ENCODE results near the gene HAGHL.
"Not testable (repeated sequence)": the region's sequence is repeated elsewhere in the genome, so short reads cannot be mapped to it uniquely, and the experiment has no call there.

The HAGHL gene

DNA sequence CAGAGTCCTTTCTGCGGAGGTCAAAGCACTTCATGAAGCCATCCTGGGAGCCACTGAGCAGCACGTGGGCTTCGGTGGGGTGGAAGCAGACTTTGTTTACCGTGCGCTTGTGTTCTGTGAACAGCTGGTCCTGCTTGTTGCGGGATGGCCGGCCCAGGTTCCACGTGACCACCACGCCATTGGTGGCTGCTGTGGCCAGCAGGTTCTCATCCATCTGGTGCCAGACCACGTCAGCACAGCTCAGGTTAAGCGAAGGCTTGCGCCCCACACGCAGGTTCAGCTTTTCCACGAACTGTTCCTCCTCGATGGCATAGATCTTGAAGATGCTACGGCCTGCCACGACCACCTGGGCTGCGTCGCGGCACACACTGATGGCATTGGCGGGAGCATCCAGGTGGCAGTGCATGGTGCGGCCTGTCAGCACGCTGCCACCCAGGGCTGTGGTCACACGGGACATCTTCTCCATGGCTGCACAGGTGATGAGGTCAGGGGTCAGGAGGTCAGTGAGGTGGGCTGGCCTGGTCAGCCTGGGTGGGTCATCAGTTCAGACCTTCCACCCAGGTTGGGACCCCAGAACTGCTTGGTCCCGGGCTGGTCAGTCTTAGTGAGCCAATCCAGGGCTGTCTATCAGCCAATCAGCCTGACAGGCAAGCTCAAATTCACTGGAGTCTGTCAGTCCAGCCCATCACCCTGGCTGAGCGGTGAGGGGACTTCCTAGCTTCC, 37.6 kb upstream of the HAGHL start:
- DNase-seq: no peak

DNA sequence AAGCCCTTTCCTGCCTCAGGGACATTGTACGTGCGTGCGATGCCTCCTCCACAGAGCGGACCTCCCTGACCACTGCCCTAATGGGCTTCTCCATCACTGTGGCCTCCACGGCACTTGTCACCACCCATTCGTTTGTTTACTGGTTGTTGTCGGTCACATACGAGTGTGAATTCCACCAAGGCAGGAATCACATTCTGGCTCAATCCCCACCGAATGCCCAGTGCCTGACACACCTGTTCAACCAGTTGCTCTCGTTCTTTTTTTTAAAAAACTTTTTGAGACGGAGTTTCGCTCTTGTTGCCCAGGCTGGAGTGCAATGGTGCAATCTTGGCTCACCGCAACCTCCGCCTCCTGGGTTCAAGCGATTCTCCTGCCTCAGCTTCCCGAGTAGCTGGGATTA, 35.7 kb upstream of the HAGHL start:
- not testable (repeated sequence) for DNase-seq

DNA sequence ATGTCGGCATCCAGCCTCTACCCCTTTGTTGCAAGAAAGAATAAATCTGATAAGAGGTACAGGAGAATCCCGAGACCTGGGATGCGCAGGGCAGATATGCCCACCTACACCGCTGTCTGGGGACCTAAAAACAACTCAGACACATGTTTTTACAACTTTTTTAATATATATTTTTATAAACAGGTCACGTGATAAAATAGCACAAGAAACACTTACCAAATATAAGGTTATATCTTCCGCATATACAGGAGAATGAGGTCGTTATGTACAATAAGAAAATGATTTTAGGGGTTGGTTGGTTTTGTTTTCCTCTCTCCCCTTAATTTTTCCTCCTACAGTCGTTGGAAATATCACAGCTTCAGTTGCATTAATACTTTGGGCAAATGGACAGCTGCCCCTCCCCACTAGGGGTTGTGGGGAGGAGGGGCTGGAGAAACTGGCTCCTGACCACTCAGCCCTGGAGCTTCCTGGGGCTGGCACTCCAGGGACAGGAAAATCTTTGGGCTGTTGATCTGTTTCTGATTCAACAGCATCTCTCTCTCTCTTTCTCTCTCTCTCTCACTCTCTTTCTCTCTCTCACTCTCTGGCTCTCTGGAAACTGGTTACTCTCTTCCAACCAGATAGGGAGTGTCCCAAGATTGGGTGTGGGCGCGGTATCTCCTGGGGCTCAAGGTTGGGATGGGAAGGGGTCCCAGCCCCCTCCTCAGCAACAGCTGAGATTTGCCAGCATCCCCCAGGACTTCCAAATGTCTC, 34.4 kb upstream of the HAGHL start:
- no peak for DNase-seq

DNA sequence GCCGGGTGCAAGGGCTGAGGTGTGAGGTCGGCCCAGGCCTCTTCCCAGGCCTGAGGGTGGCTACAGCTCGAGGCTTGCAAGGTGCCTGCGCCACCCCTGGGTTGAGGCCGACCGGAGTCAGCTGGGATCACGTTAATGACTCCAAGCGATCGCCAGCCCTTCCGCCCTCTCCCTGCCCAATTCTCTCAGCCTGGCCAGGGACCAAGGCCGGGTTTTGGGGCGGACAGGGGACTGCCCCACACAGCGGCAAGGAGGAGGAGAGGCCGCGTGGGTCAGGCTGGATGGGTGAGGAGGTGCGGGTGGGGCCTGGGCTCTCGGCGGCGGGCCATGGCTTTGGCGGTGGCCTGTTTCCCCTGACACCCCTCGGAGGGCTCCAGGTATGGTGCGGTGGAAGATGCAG, 33.5 kb upstream of the HAGHL start:
- no peak for DNase-seq

DNA sequence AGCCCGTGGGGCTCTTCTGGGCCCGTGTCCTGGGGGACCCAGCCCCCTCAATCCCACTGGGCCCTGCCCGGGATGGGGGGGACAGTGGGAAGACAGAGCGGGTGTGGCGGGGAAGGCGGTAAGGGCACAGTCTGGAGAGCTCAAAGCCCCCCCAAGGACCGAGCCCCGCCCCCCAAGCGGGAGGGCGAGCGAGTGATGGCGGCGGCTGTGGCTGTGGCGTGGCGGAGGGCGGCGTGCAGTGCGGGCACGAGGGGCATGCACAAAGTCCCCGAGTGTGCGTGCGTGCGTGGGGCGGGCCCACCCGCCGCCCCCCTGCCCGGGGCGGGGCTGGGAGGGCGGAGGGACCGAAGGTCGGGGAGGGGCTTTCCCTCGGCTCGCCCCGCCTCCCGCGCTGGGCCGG, 33.1 kb upstream of the HAGHL start:
- no peak for DNase-seq

DNA sequence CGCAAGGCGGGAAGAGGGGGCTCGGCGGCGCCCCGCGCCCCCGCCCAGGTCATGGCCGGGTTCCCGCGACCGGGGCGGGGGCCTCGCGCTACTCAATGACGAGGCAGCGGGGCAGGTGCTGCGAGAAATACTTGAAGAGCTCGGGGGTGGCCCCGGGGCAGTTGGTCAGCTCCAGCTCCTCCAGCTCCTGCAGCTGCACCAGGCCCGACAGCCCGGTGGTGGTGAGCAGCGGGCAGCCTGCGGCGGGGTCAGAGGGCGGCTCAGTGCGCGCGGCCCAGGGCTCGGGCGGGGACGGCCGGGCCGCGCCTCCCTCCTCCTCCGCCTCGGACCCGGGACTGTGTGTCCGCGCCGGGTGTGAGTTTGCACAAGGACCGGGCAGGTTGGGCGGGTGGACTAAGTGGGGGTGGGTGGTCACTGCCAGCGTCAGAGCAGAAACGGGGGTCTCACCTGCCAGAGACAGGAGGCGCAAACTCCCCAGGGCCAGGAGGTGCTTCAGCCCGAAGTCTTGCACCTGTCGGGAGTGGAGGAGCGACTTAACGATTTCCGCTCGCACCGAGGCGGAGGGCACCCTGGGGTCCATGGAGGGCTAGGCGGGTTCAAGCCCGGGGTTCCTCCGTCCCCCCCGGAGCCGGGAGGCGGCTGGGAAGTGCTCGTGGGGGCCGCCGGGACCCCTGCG, 32.6 kb upstream of the HAGHL start:
- no peak for DNase-seq

DNA sequence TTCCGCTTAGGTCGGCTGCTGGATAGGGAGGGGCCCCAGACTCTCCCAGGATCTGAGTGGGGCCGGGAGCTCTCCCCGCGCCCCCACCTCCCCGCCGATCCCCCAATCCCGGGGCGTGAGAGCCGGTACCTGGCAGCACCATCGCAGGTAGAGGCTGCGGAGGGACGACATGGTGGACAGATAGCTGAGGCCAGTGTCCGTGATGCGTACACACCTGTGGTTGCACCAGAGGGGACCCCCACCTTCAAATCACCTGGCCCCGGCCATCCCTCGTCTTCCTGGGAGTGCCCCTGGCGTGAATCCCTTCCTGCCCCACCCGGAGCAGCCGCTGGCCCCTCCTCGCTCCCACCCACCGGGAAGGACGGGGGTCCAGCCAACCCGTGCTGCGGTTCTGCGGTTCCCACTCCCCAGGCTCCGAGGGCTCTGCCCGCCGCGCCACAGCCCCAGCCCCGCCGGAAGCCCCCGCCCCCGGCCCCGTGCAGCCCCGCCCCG, 32.0 kb upstream of the HAGHL start:
- DNase-seq: no peak

DNA sequence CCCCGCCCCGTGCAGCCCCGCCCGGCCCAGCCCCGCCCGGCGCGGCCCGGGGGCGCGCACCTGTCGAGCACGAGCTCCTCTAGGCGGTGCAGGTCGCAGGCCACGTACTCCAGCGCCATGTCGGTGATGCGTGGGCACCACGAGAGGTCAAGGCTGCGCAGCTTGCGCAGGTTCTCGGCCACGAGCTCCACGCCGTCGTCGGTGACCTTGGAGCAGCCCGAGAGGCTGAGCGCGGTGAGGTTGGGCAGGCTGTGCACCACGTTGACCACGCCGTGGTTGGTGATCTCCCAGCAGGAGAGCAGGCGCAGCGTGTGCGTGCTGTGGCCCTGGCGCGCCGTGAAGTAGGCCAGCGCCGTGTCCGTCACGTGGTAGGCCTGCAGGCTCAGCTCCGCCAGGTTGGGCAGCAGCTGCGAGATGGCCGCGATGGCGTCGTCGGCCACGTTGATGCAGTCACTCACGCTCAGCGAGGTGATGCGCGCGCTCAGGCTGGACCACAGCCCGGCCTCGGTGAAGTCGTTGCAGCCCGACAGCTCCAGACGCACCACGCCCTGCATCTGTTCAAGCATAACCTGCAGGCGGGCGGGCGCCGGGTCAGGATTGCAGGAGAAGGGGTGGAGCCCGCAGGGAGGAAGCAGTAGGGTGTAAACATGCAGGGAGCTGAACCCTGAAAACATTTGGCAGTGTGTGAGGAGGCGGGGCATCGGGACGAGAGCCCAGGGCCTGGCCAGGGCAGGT, 31.4 kb upstream of the HAGHL start:
- no peak for DNase-seq

DNA sequence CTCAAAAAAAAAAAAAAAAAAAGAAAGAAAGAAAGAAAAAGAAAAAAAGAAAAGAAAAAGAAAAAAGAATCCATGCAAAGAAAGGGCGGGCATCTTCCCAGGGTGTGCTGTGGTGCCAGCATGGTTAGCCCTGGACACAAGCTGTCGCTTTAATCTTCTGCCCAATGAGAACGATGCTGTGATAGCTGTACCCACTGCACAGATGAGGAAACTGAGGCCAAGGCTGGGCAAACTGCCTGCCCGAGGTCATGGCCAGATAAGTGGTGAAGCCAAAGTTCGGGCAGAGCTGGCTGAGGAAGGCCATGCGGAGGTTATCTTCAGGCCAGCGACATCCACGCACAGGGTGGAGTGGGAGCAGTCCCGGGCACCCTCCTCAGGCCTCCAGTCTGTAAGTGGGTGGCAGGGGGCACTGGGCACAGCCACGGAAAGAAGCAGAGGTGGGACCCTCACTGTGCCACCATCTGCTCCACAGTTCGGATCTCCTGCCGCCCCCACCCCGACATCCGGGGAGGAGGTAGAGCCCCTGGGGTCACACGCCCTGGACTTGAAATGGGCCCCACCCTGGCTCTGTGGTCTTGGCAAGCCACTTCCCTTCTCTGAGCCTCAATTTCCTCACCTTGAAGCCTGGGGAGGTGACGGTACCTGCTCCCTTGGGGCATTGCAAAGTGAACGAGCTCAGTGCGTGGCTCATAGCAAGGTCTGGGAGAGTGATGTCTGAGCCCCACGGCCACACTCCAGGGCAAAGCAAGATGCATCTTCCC, 27.8 kb upstream of the HAGHL start:
- DNase-seq: no peak

DNA sequence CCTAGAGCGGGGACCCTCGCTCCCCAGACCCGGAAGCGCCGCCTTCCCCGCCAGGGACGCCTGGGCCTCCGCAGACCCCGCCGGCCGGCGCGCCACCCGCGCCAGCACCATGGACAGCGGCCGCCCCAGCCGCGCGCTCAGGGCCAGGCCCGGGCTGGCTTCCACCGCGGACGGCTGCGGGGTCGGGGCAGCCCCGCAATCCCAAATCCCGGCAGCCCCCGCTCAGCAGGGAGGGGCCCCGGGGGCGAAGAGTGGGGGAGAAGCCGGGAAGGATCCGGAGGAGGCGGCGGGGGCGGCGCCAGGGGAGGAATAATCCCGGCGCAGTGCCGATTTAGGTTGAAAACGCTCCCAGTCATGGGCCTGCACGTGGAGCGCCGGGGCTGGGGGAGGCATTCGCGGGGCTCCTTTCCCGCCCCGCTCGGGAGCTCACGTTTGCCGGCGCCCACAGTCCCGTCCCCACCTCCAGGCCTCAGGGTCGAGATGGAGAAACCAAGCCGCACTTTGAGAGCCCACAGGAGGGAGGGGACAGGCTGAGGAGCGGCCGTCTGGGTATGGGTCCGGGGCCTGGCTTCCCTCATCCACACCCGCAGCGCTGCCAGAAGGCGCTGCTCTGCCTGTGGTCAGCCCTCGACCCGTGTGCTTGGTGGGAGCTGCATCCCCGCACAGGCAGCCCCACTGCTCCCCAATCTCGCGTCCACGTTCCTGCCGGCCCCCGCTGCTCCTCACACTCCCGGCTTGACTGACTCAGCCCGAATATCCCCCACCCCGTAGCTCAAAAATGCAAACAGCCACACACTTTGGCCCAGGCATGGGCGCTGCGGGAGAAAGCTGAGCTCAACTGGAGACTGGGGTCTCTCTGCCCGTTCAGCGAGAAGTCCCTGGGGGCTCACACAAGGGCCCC, 26.0 kb upstream of the HAGHL start:
- DNase-seq: no peak

DNA sequence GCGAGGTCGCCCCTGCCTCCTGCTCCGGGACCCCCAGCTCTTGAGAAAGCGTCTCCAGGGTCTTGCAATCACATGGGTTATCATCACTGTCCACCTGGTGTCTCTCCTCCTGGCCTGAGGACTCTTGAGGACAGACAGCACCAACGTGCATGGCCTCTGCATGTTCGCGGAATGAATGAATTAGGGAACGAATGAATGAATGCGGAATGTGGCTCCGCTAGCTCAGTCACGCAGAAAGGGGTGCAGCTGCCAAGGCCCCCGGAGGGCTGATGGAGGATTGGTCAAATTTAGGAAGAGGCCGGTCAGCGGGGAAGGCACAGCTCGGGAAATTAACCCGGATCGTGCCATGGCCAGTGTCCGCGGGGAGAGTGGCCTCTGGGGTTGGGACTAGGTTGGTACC, 24.6 kb upstream of the HAGHL start:
- DNase-seq: no peak

DNA sequence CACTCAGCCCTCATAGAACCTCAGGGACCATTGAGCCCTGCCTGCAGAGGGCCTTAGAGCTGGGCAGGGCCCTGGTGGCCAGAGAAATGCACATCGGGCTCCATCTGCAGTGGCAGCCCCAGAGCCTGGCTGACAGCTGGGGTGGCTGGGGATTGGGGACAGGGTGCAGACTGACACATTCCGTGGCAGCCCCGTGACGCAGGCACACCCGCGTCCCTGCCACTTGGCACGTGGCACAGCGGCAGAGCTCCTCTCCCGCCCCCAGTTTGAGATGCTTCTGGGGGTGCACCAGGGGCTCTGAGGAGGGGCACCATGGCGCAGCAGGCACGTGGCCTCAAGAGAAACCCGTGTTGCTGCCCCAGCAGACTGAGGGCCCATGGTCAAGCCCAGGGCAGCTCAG, 23.5 kb upstream of the HAGHL start:
- no peak for DNase-seq

DNA sequence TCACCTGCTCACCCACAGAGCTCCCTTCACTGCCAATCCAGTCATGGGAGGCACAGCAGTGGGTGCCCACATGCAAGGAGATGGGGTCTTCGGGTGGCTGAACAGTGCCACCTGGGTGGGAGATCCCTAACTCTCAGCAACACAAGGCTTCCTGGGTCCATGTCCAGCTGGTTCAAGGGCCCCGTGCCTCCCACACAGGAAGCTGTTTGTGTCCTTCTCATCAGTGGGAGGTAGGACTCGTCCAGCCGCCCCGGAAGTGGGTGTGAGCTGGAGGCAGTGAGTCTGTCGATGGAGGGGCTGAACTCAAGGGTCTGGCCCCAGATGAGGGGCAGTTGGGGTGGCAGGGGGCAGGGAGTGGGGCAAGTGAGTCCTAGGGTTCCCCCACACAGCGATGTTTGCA, 22.9 kb upstream of the HAGHL start:
- no peak for DNase-seq

DNA sequence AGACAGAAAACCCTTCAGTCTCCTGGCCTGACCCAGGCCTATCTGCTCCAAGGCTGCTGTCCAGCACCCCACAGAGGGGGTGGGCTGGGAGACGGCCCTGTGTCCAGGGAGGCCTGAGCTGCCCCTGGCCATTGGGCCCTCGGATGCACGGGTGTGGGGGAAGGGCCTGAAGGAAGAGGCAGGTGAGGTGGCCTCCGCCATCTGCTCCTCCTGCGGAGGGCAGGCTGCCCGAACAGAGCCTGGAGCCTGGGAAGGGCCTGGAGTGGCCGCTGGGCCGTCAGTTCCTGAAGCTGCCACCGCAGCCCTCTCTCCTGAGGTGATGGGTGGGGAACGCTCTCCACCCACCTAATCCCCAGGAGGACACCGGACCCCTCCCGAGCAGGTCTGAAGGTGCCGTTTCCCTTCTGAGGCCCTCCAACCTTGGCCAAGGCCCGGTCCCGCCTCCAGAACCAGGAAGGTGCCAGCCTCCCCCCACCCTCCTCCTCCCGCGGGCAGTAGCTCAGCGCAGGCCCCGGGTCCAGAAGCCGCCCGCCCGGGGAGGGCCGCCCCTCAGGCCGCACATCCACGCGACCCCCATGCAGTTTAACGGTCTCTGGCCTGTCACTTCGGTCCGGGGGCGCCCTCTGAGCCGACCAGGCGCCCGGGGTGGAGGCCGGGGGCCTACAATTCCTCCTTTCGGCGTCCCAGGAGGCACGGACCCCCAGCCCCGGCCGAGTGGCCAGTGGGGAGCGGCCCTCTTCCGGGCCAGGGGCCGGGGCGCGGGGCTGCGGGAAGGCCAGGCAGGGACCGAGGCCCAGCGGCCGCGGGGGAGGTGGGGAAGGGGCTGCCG, 22.1 kb upstream of the HAGHL start:
- no peak for DNase-seq

DNA sequence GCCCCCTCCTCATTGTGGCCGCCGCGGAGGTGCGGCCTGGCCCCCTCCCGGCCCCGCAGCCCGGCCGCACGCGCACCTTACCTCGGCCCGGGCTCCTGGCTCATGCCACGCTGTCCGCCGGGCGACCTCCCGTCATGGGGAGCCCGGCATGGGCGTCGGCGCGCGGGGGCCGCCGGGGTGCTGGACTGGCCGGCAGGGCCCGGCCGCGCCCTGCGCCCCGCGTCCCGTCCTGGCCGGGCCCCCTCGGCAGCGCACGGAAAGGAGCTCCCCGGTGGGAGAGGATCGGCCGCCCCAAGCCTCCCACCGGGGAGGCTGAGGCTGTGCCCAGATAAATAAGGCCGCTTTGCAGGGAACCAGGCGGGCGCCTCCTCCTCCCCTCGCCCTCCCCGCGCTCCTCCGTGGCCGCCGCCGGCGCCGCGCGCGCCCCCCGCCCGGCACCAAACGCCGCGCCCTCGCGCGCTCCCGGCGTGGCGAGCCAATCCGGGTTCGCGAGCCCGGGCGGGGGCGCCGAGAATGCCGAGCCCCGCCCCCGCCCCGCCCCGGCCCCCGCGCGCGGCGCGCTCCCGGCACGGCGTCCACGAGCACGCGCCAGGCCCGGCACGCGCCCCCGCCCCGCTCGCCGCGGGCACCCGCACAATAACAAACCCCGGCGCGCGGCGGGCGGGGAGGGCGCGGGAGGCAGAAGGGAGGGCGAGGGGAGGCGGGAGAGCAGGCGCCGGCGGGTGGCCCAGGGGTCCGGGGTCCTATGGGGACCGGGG, 21.3 kb upstream of the HAGHL start, which contains the start of gene FBXL16:
Gene FBXL16, minus strand, starts transcription at position 371 of the 758 bp plus-strand sequence. CDS start 8,396 bp downstream, outside the sequence.
- no peak for DNase-seq

DNA sequence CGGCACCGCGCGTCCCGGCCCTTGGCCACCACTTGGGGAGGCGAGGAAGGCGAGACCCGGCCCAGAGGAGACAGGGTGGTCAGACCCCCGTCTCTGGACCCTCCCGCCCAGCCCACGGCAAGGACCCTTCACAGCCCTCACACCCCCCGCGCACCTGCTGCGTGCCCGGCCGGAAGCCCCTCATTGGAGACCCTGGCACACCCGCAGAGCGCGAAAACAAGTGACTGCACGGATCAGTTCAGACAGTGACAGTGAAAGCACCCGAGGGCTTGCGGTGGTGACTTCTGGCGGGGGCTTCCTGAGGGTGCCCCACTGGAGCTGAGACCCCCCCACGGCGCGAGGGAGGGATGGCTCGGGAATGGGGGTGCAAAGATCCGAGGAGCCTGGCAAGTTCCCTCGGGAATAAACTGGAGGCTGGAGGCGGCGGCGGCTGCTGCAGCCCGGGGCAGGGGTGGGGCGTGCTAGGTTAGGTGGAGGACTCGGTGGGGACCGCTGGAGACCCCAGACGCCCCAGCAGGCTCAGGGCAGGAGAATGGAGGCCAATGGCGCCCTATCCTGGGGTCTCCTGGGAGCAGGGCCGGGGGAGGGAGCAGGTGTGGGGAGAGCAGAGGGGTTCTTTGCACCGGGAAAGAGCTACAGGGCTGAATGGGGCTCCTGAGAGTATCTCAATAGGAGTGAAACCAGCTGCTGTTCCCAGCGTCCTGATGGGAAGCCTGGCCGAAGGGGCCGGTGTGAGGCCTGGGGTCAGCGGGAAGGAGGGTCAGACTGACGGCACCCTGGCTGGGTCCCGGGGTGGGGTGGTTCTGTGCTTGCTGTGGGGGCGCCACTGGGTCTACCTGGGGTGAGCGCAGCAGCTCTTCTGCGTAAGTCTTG, 20.5 kb upstream of the HAGHL start:
- DNase-seq: no peak

DNA sequence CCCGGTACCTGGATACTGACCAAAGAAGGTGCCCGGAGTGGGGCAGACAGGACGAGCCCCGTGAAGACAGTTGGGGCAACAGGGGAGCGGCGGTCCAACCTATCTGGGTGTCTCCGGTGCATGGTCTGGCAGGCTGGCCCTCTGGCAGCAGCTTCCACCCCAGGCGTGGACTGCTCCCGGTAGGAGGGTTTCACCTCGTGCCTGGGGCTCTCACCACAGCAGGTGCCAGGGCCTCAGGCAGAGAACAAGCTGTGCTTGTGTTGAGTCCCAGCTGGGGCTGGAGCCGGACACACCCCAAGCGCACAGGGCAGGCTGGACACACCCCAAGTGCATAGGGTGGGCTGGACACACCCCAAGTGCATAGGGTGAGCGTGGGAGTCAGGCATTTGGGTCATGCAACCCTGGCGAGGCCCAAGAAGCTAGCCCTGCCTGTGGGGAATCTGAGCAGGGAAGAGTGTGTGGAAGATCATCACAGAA, 19.8 kb upstream of the HAGHL start:
- no peak for DNase-seq

DNA sequence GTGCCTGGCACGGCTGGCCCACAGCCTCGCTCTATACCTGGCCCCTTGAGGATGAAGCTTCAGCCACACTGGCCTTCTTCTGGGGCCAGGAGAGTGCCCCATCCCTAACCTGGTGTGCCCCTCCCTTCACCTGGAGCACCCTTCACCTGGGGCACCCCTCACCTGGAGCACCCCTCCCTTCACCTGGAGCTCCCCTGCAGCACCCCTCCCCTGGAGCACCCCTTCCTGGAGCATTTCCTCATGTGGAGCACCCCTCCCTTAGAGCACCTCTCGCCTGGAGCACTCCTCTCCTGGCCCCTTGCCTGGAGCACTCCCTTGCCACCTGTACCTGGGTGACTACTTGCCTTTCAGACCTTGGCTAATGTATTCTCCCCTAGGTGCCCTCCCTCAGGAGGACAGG, 18.9 kb upstream of the HAGHL start:
- DNase-seq: no peak
